HG03575 (cell line): Measurements from ENCODE around the gene LYPLA2.
"Not testable (repeated sequence)": the region's sequence is repeated elsewhere in the genome, so short reads cannot be mapped to it uniquely, and the experiment has no call there.

Experiments
- ATAC-seq: cut with Tn5 transposase; IDR thresholded peaks from one replicate; pipeline ENCODE4 v1.9.1; 2021; ENCODE audit not compliant: unreplicated experiment, insufficient number of reproducible peaks, low FRiP score; ENCODE audit errors: extremely low read depth

Gene LYPLA2

GRCh38 chr1:23824711-23825075 lies 33.7 kb downstream of the LYPLA2 start:
- ATAC-seq: no peak

GRCh38 chr1:23825076-23825761 lies 34.3 kb downstream of the LYPLA2 start, which contains the start of gene HMGCL:
HMGCL (minus strand) TSS chr1:23825429; CDS start chr1:23825415, 14 bp downstream.
- ATAC-seq: no peak

DNA sequence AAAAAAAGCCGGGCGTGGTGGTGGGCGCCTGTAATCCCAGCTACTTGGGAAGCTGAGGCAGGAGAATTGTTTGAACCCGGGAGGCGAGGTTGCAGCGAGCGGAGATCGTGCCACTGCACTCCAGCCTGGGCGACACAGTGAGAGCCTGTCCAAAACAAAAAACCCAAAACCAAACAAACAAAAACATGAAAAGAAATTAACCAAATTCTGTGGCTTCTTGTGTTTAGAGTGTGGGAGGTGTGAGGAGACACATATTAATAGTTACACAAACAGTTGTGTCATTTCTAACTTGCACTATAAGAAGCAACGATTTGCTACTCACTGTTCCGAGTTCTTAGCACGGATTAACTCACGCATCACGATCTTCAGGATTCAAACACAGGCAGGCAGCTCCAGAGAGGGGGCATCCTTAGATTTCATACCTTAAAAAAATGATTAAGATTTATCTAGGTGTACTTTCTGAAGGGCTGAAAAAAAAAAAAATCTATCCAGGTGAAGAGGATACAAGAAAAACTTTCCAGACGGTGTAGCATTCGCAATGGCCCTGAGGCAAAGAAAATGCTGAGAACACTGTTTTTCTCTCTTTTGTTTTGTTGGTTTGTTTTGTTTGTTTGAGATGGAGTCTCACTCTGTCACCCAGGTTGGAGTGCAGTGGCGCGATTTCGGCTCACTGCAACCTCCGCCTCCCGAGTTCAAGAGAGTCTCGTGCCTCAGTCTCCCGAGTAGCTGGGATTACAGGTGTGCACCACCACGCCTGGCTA lies 35.0 kb downstream of the LYPLA2 start:
- no peak for ATAC-seq

GRCh38 chr1:23826590-23826989 lies 35.6 kb downstream of the LYPLA2 start:
- ATAC-seq: not testable (repeated sequence)

DNA sequence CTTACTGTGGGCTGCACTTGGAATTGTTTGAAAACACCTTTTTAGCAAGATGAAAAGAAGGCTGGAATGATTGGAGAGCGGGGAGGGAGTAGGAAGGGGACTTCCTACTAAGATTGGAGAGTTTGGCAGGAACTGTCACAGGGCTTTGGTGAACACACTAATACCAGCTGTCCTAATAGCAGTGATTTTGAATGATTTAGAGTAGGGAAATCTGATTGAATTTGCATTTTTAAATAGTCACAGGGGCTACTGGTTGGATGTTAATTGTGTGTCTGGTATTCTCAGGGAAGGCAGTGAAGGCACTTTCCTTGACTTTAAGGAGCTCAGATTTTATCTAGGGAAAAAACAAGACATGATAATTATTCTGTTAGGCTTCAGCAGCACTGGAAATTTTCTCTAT lies 36.8 kb downstream of the LYPLA2 start:
- no peak for ATAC-seq

GRCh38 chr1:23834156-23834555 lies 43.2 kb downstream of the LYPLA2 start:
- not testable (repeated sequence) for ATAC-seq

DNA sequence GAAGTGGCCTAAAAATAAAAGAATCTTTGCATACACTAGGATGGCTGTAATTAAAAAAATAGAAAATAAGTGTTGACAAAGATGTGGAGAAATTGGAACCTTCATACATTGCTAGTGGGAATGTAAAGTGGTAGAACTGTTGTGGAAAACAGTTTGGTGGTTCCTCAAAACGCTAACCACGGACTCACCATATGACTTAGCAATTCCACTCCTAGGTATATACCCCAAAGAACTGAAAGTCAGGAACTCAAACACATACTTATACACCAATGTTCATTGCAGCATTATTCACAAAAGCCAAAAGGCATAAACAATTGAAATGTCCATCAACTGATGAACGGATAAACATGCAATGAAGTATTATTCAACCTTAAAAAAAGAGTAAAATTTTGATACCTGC lies 45.1 kb downstream of the LYPLA2 start:
- ATAC-seq: no peak

GRCh38 chr1:23837908-23838307 lies 47.0 kb downstream of the LYPLA2 start:
- no peak for ATAC-seq

- no peak for ATAC-seq
Observed at GRCh38 chr1:23838401-23838866, 47.5 kb downstream of the LYPLA2 start.

DNA sequence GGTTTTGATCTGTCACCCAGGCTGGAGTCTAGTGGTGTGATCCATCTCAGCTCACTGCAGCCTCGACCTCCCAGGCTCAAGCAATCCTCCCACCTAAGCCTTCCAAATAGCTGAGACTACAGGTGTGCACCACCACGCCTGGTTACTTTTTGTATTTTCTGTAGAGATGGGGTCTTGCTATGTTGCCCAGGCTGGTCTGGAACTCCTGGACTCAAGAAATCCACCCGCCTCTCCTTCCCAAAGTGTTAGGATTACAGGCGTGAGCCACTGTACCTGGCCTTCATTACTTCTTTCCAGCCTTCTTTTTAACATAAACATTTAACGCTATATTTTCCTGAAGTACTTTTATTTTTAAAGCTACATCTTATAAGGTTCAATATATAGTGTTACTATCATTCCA lies 52.7 kb downstream of the LYPLA2 start:
- no peak for ATAC-seq
